GM15510 (cell line): Measurements from ENCODE around the gene PRICKLE2.

Source experiments
- POLR2A ChIP-seq: IDR thresholded peaks from 3 replicates; pipeline ENCODE4 v1.6.1; 2011; ENCODE audit warnings: borderline replicate concordance; ENCODE audit not compliant: insufficient read length; ENCODE audit errors: extremely low read depth

Gene PRICKLE2

GRCh38 chr3:64167351-64167750 is 57.9 kb downstream of the PRICKLE2 start:
- no peak for TF ChIP-seq POLR2A

GRCh38 chr3:64166584-64167162 is 58.6 kb downstream of the PRICKLE2 start:
- TF ChIP-seq POLR2A: no peak

- TF ChIP-seq POLR2A: no peak
These were observed 60.9 kb downstream of the PRICKLE2 start for GRCh38 chr3:64164349-64164748.

GRCh38 chr3:64163755-64164148 is 61.5 kb downstream of the PRICKLE2 start:
- no peak for TF ChIP-seq POLR2A

GRCh38 chr3:64163019-64163754 is 62.1 kb downstream of the PRICKLE2 start:
- no peak for TF ChIP-seq POLR2A

- TF ChIP-seq POLR2A: no peak
These were observed 63.7 kb downstream of the PRICKLE2 start for GRCh38 chr3:64161481-64161952.

- no peak for TF ChIP-seq POLR2A
These were observed 65.1 kb downstream of the PRICKLE2 start for GRCh38 chr3:64160000-64160695.

- TF ChIP-seq POLR2A: no peak
These were observed 66.9 kb downstream of the PRICKLE2 start for GRCh38 chr3:64158334-64158733.

GRCh38 chr3:64157150-64158035 is 67.9 kb downstream of the PRICKLE2 start:
- no peak for TF ChIP-seq POLR2A

- no peak for TF ChIP-seq POLR2A
These were observed 69.9 kb downstream of the PRICKLE2 start for GRCh38 chr3:64155328-64155727.

- TF ChIP-seq POLR2A: no peak
These were observed 72.4 kb downstream of the PRICKLE2 start for GRCh38 chr3:64152676-64153466.

GRCh38 chr3:64152086-64152485 is 73.2 kb downstream of the PRICKLE2 start:
- TF ChIP-seq POLR2A: no peak

GRCh38 chr3:64151342-64151871 is 73.9 kb downstream of the PRICKLE2 start:
- TF ChIP-seq POLR2A: no peak
